Measurements from ENCODE around the gene TRAPPC2L. TPM values are rescaled to one million over a fixed set of nuclear protein-coding genes. Genes with fewer than 3 reads are reported as not detected.

The TRAPPC2L gene
- total RNA-seq, 1 donor from 2014 or later = 22.5 TPM

DNA sequence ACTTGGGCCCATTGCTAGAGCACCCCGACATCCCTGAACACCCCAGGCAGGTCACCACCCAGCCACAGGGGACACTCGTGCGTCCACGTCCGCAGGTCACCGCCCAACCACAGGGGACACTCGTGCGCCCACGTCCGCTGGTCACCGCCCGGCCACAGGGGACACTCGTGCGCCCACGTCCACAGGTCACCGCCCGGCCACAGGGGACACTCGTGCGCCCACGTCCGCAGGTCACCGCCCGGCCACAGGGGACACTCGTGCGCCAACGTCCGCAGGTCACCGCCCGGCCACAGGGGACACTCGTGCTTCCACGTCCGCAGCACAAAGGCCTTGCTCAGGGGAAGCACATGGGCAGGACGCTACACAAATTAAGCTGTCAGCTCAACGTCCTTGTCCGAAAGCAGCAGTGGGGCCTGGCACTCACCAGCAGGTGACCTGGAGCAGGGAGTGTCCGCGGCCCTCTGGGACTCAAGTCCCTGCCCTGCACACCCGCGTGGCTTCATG, 17.8 kb upstream of the TRAPPC2L start:
- no peak for DNase-seq (ENCODE audit: low read depth)

DNA sequence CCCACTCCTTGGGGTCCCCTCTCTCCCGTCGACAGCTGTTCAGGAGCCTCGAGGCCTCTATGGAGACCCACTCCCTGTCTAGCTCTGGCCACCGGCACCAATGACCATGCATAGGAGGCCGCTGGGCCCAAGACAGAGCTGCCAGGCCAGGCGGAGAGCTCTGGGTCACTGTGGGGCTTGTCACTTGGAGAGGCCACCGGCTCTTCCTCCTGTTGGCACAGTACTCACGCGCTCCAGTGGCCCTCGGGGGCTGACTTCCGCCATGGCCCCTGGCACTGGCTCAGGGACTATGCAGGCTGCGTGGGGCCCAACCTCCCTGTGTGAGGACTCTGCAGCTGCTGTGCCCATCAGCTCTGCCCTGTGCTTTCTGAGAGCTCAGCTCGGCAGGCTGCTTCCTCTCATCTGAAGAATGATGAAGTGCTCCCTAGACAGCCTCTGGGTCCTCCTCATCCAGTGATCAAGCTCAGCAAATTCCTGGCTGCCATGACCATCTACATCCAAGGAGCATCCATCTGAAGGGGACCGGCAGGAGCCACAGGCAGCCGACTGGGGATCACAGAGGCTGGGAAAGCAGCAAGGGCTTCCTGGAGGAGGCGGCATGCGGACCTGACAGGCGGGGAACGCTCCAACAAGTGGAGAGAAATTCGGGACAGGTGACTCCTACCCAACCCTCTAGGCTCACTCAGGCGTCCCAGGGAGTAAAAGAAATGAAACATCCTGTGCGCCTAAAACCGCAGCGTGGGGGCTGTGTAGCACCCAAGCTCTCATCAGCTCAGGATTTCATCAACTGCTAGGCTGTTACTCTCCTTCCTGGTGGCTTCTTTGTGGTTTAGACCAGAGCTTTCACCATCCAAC, 17.0 kb upstream of the TRAPPC2L start:
- no peak for DNase-seq (ENCODE audit: low read depth)

DNA sequence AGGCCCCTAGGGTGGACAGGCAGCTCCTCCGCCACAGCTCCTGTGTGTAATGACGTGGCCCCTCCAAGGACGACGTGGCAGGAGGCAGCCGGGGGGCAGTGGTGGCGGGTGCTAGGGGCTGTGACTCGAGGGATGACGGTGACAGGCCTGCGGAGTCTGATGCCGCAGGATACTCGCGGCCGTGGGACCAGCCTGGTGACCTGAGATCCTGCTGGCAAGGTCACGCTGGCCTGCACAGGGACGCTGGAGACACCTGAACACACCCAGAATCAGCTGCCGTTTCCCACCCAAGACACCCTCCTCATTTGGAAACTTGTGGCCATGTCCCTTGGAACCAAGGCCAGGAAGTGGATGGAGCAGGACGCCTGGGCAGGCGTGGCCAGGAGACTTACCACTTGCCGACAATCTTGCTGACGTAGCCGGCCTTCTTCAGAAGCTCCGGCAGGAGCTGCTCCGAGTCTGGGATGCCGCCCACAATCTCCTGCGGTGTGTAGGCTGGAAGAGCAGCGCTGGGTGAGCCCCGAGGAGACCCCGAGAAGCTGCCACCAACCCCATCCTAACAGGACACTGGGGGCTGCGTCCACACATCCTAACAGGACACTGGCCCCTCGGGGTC, 16.2 kb upstream of the TRAPPC2L start:
- DNase-seq (ENCODE audit: low read depth) = no peak

DNA sequence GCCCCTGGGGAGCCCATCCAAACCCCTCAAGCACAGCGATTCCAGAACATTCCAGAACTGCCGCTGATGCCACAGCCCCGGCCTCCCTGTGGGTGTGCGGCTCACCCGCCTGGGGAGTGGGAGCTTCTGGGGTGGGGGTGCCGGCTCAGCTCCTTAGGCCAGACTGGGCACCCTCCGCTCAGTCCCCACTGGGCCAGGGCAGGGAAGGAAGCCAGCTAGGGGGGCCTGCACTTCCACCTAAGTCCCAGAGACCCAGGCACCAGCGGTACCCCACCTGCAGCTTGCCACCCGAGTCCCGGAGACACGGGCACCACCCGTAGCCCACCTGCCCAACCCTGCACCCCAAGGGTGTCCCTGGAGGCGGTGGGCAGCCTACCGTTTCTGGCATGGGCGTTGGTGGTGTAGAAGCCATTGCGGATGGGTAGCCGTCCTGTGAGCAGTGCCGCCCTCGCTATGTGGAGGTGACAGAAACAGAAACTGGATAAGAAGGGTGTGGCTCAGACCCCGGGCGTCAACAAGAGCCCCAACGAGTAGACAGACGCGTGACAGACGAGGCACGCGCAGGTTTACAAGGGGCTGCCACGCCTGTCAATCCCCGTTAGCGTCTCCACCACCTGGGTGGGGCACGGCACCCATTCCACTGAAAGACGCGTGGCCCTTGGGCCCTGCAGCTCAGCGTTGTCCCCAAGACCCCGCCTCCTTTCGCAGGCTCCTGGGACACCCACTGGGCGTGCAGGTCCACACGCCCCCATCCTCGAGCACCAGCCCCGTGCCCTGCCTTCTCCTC, 15.2 kb upstream of the TRAPPC2L start:
- DNase-seq (ENCODE audit: low read depth) = no peak

DNA sequence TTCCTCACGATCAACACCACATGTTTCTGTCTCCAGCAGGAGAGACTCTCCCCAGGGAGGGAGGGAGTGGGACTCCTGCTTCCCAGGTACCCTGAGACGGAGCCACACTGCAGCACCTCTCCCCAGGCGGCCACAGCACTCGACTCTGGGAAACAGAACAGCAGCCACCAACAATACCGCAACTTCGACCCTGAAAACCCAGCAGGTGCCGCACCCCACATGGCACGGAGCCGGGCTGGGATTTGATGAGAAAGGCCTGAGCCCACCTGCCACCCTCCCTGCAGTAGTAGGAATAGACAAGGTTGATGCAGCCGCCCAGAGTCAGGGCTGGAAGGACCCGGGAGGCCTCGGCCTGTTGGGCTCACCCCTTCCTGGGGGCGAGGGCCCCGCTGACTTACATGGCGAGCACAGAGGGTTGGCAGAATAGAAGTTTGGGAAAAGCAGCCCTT, 14.6 kb upstream of the TRAPPC2L start:
- DNase-seq (ENCODE audit: low read depth) = no peak

DNA sequence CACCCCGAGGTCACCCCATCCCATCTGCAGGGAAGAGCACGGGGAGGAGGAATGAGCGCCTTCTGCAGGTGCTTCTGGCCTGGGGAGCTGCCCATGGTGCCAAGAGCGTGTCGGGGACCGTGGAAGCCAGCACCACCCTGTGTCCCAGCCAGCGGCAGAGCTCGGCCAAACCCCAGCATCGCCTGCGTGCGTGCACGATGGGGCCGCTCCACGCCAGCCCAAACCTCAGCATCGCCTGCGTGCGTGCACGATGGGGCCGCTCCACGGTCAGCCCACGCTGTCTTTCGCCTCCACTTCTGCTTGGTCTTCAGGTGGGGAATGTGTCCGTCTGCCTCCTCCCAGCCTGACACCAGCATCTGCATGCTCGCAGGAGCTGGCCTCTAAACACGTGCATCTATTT, 14.1 kb upstream of the TRAPPC2L start:
- DNase-seq (ENCODE audit: low read depth) = no peak

DNA sequence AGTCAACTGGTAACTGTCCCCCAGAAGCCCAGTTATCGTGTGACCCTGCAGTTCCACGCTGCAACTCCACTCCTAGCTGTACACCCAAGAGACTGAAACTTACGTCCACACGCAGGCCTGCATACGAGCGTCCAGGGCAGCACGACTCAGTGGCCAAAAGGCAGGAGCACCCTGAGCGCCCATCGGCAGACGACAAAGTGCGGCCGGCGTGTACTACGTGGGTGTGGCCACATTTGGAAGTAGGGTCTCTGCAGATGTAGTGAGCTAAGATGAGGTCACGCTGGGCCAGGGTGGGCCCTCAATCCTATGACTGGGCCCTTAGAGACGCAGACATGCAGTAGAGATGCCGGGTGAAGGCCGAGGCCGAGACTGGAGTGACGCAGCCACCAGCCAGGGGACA, 13.7 kb upstream of the TRAPPC2L start:
- no peak for DNase-seq (ENCODE audit: low read depth)

DNA sequence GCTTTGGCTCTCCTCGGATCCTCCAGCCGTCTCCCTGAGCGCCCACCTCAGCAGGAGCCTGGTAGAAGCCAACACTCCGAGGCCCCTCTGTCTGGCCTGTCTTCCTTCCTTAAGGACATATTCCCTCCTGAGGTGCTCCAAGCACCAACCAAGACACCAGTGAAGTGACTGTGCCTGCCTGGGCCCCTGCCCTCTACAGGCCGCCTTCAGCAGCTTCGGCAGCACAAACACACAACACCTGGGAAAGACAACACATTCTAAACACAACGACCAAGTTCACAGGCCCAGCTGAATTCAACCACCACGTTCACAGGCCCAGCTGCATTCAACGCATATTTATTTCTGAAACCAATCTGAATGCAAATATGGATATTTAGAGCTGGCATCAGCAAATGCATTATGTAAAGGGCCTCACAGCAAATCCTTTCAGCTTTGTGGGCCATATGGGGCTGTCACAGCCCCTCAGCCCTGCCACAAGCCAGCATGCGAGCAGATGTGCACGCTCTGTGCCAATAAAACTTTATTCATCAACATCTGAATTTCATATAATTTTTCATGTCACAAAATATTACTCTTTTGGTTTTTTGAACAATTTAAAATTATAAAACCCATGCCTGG, 12.4 kb upstream of the TRAPPC2L start:
- DNase-seq (ENCODE audit: low read depth) = no peak

DNA sequence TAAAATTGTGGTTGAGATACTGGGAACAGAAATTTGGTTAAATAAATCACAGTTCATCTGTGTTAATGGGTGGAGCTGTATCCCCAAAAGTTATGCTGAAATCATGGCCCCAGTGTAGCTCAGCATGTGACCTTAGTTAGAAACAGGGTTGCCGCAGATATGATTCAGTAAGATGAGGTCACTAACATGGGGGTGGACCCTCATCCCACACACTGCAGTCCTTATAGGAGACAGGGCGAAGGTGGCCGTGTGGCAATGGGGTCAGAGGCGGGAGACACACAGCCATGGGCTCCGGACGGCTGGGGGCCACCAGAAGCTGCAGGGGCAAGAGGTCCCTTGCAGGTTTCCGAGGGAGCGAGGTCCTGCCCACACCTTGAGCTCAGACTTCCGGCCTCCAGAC, 10.8 kb upstream of the TRAPPC2L start:
- DNase-seq (ENCODE audit: low read depth) = no peak

DNA sequence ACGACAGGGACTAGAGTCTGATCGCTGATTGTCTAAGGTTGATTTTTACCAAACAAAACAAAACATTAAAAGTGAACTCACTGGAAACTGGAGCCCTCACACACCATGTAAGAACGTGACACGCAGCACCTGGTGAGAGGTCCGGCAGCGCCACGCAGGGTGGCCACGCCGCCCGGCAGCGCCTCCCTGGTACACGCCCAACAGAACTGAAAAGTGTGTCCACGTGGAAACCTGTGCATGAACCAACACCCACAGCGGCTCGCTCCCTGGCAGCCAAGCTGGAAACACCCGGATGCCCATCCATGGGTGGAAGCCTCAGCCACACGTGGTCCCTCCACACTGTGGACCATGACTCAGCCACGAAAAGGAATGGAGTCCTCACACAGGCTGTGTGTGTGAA, 9.3 kb upstream of the TRAPPC2L start:
- DNase-seq (ENCODE audit: low read depth) = no peak

DNA sequence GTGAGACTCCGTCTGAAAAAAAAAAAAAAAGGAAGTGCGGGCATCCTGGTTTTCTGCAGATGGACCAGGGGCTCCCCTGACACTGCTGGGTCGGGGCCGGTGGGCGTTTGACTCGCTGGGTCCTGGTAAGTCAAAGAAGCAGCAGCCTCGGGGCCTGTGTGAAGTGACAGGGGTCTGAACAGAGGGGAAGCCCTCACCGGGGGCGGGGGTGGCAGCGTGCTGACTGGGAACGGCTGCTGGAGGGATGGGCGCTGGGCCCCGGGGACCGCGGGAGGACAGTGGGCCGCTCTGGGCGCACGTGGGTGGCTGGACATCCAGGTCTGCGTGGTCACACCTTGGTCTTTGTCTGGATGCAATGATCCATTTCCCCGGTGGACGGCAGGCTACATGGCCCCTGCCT, 8.4 kb upstream of the TRAPPC2L start:
- no peak for DNase-seq (ENCODE audit: low read depth)

DNA sequence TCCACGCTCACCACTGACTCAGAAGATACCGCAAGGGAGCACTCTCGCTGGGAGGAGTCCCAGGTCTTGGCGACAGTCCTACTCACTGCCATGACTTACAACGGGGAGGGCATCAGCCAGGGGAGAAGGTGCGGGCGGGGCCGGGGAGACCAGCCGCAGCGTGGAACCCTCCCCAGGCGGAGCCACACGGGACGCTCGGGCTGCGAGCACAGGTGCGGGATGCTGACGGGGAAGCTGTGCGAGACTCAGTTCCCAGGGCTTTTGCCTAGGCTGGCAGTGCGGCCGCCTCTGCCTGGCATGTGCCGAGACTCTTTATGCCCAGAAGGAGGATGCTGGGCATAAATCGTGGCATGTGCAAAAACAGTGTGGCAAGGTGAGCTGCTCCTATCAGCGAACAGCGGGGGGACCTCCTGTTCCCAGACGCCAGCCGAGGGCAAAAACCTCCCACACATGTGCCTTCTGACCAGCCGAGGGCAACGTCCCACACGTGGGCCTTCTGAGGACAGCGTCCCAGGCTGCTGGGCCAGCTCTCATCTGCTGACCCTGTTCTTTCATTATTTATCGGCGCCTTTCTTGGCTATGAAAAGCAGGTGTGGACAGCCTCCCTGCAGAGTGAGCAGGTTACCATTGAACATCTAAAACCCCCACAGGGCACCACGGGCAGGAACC, 6.3 kb upstream of the TRAPPC2L start:
- DNase-seq (ENCODE audit: low read depth) = no peak

DNA sequence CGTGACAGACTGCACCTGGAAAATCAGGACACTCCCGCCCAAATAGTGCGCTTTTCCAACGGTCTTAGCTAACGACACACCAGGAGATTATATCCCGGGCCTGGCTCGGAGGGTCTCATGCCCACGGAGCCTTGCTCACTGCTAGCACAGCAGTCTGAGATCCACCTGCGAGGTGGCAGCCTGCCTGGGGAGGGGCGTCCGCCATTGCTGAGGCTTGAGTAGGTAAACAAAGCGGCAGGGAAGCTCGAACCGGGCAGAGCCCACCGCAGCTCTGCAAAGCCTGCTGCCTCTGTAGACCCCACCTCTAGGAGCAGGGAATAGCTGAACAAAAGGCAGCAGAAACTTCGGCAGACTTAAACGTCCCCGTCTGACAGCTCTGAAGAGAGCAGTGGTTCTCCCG, 5.3 kb upstream of the TRAPPC2L start:
- no peak for DNase-seq (ENCODE audit: low read depth)

DNA sequence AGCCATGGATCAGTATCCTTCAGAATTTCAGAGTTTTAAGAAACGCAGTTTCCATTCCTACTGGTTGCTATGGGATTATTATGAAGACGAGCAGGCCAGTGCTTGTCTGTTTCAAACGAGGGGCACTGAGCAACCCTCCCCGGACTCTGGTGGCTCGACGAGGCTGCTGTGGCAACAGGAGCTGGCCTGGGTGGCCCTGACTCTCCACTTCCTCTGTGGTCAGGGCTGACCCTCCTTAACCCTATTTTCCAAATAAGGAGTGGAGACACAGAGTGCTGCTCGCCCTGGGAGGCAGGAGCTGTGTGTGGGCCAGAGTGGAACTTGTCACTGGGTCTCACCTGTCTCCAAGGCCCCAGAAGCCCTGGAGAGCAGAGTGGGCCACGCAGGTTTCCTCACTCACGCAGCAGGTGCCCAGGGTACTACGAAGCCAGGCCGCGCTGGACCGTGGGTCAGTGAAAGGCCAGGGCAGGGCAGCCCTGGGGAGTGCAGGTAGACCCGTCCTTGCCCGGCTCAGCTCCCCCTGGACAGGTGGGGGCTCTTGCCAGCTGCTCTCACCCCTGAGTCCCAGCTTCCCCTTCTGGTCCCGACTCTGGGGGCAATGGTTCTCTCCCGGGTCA, 3.5 kb upstream of the TRAPPC2L start:
- DNase-seq (ENCODE audit: low read depth) = no peak

DNA sequence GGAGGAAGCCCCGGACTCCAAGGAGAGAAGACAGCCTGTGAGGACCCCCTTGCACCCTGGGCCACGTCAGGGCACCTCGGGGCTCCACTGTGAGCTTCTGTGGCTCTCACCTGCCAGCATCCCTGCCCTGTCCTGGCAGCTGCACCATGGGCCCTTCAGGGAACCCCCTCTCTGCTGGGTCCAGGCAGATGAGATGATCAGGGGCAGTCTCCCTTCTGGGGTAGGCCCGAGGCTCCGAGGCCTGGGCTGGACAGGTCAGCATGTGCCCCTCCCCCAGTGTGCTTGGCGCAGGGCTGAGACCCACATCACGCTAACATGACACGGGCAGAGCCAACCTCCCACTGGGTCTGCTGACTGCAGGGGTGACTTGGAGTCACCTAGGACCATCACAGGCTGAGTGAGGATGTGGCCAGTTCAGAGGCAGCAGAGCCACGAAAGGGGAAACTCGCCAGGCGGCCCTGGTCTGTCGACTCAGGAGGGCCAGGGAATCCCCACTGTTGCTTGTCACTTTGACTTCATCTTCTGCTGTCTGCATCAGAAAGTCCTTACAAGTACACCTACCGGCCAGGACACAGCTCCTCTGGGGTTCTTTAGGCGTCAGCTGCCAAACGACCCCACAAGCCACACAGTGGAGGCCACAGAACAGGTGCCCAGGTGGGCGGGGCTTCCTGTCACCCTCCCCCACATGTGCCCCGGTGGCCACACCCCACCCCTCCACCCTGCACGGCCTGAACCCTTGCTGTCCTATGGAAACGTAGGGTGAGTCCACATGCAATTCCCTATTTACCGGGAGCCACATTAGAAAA, 2.4 kb upstream of the TRAPPC2L start:
- DNase-seq (ENCODE audit: low read depth) = no peak

DNA sequence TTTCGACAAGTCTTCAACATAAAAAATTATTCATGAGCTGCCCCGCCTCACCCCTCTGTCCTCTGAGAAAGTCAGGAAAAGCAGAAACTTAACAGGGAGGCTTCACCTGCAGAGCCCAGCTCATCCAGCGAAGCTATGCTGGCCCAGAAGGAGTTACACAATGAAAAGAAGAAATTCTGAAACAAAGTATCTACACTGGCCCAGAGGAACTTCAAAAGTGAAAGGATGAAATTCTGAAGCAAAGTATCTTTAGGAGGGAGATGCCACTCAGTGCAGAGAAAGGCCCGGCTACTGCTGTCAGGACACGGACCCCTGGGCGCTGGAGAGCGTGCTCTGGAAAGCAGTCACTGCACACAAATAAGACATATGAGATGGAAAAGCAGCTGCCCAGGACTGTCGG, 1.8 kb upstream of the TRAPPC2L start:
- no peak for DNase-seq (ENCODE audit: low read depth)

DNA sequence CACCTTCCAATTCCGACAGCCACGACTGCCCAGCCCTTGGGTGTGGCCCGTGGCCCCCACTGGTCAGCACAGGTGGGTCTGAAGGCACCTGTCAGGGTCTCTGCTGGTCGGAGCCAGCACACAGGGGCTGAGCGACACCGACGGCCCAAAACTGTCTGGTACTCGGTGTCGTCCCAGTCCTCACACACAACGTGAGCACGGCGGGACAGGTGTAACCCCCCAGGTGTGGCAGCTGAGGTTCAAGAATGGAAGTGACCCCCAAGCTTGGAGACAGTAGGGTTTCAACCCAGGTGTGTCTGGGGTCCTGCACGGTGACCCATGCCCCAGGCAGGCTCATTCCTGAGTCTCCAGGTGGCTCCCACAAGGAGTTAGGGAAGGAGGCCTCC, 1.2 kb upstream of the TRAPPC2L start:
- no peak for DNase-seq (ENCODE audit: low read depth)

DNA sequence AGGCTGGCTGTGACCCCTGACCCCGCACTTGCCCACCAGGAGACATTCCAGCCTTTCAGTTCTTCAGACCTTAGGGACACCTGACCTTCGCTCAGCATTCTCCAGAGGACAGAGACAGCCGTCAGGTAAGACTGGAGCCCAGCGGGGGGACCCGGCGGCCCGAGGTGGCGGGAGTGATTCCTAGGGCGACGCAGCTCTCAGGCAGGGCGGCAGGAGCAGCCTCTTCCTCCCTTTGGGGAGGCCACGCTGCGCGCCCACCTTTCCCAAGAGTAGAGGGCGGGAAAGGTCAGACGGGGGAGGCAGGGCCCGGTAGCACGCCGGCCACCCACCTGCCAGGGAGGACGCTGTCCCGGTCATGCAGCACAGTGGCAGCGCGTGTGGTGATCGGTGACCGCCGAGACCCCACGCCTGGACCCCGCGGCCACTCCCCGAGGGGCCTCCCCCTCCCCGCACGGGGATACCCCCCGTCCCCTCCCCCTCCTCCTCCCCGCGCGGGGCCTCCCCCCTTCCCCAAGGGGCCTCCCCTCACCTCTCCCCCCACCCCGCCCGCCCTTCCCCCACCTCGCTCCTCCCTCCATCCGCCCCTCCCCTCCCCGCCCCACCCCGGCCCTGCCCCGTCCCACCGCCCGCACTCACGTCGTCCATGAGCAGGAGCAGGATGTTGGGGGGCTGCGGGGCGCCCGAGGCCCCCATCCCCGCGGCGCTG, 652 bp upstream of the TRAPPC2L start:
- DNase-seq (ENCODE audit: low read depth) = no peak

DNA sequence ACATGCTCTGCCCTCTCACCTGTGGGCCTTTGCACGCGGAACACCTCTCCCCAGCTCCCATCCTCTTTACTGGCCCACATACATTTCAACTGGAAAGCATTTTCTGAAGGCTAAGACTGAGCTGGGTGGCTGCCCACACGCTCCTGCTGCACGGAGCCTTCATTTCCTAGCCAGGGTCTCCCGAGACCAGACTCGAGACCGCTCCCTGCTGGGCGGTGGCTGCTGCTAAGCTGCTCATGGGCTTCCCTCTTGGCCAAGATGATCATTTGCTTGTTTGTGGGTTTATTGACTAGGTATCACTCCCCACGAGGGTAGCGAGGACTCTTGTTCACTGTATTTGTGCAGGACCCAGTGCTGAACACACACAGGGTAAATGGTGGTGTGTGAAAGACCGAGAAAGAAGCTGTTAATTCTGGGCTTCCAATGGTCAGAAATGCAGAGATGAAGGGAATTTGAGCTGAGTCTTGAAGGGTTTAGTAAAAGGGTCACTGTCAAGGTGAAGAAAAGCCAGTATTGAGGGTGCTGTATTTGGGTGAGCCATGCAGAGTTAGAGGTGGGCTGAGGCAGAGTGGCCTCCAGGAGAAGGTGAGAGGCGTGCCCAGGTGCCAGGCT, 907 bp downstream of the TRAPPC2L start:
- peak; percentile 70 for DNase-seq (ENCODE audit: low read depth)
